Heart left ventricle (tissue), 16 donors: ENCODE results near the gene USP17L18. TPM values are rescaled to one million over a fixed set of nuclear protein-coding genes. Genes with fewer than 3 reads are reported as not detected.
A peak's percentile ranks its signal among the peaks of the same experiment; 100 is the strongest.
"Not testable (repeated sequence)": the region's sequence is repeated elsewhere in the genome, so short reads cannot be mapped to it uniquely, and the experiment has no call there.

ENCODE experiments used
- ATAC-seq, 4 donors: fragments of 200-7000 bp; cut with Tn5 transposase; one replicate each; pipeline ENCODE4 v1.9.1; 2020 to 2022; ENCODE audit warnings: moderate library complexity in 4 of 4, mild to moderate bottlenecking in 3 of 4, moderate number of reproducible peaks in 1 of 4
- DNase-seq, 5 donors: peaks; one replicate each; pipeline ENCODE4 v3.0.0-alpha.2; 2020
- H3K27ac ChIP-seq, 12 donors: fragments of 200-600 bp; sonication (generic) in 4 of 12; one replicate each; pipeline versions ENCODE4 v1.5.0 to v1.8.0; 2016 to 2022; ENCODE audit warnings: mild to moderate bottlenecking in 2 of 12
- H3K27me3 ChIP-seq, 9 donors: fragments of 200-600 bp; sonication (generic) in 2 of 9; one replicate each; pipeline versions ENCODE4 v1.5.1 to v1.8.0; 2016 to 2022; ENCODE audit warnings: mild to moderate bottlenecking in 3 of 9
- H3K36me3 ChIP-seq, 9 donors: fragments of 200-600 bp; sonication (generic) in 2 of 9; one replicate each; pipeline versions ENCODE4 v1.5.0 to v1.8.0; 2018 to 2022; ENCODE audit warnings: mild to moderate bottlenecking in 2 of 9
- H3K4me1 ChIP-seq, 12 donors: fragments of 200-600 bp; sonication (generic) in 4 of 12; one replicate each; pipeline versions ENCODE4 v1.5.0 to v1.8.0; 2016 to 2022; ENCODE audit warnings: mild to moderate bottlenecking in 3 of 12
- H3K4me3 ChIP-seq, 12 donors: fragments of 200-600 bp; sonication (generic) in 4 of 12; one replicate each; pipeline versions ENCODE4 v1.5.0 to v1.8.0; 2017 to 2022; ENCODE audit warnings: mild to moderate bottlenecking in 9 of 12, moderate library complexity in 4 of 12
- H3K9me3 ChIP-seq, 12 donors: fragments of 200-600 bp; sonication (generic) in 4 of 12; one replicate each; pipeline versions ENCODE4 v1.5.0 to v1.8.0; 2016 to 2022; ENCODE audit warnings: mild to moderate bottlenecking in 1 of 12
- WGBS, 4 donors: extraction: QIAGEN DNeasy Blood & Tissue Kit in 2 of 4; methylation state at CpG; one replicate each; pipeline versions ENCODE4 v1.1.5 to v1.1.7; 2013 to 2018; 5-methylcytosine and 5-hydroxymethylcytosine counted together
- intact Hi-C, 10 donors: fragments of 100-400 bp; cut with DNase I; formaldehyde crosslinking; loops; one replicate each; pipeline versions ENCODE4 v1.11.1 to v1.14.2; 2022
- long read RNA-seq, 3 donors: library from polyadenylated mRNA; unstranded; transcript quantifications; one replicate each; pipeline ENCODE4 v2.0.0, GENCODE V29; 2020 to 2021
- polyA plus RNA-seq, 2 donors: library from polyadenylated mRNA; stranded (reverse); fragments of 200-250 nt; gene quantifications; one replicate each; pipeline ENCODE4 v1.2.3, GENCODE V29; 2013
- total RNA-seq, 9 donors: library from RNA; depleted of rRNA in 2 of 9; stranded (reverse); fragments of >200 nt in 2 of 9; fragmentation: NEBNext Ultra II Directional in 3 of 9; extraction: Animal tissue kit (Norgen Biotek cat#: 25700) in 3 of 9; gene quantifications; one replicate each; pipeline versions ENCODE4 v1.1.0 to v1.2.4, GENCODE V29; 2016 to 2023
- donor health status: ischemic (EF 13 %, LVEDD 7.1; RV severe dilation, severe dysfunction).
- donor health status: healthy with polysubstance abuse.
- donor health status: DM: no; HTN: yes; CAD: no.
- donor health status: DM: no; HTN: no; CAD: no.
- donor health status: ischemic (EF 25% LVEDD 6.9; RV normal size, moderate dysfunction).
- donor health status: ischemic (EF 25% LVEDD 5.7; RV mildly dilated, moderate dysfunction).
- donor health status: healthy.
- donor health status: DM: yes; HTN: yes; CAD: no.
- donor health status: ischemic (EF 35%, LVEDD 5.7; RV mildly dilated, moderate dysfunction).
- donor health status: nonischemic (EF 11% LVEDD 7.7; RV severe dilation, severe dysfunction).
- donor health status: DM: yes; HTN: yes; CAD: no.
- donor health status: PGD.
- donor health status: ischemic (EF 29% LVEDD 5.4; RV normal size, mild dysfunction).
- donor health status: nonischemic (EF 23%, LVEDD 6.1; RV moderate dilation, normal function).

Gene USP17L18, protein sequence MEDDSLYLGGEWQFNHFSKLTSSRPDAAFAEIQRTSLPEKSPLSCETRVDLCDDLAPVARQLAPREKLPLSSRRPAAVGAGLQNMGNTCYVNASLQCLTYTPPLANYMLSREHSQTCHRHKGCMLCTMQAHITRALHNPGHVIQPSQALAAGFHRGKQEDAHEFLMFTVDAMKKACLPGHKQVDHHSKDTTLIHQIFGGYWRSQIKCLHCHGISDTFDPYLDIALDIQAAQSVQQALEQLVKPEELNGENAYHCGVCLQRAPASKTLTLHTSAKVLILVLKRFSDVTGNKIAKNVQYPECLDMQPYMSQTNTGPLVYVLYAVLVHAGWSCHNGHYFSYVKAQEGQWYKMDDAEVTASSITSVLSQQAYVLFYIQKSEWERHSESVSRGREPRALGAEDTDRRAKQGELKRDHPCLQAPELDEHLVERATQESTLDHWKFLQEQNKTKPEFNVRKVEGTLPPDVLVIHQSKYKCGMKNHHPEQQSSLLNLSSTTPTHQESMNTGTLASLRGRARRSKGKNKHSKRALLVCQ
- total RNA-seq, result not detected
- not detected for polyA plus RNA-seq
- long read RNA-seq, donor 1, result 0 reads
- long read RNA-seq, donor 2, result 0 reads
- long read RNA-seq, donor 3, result 0 reads

DNA sequence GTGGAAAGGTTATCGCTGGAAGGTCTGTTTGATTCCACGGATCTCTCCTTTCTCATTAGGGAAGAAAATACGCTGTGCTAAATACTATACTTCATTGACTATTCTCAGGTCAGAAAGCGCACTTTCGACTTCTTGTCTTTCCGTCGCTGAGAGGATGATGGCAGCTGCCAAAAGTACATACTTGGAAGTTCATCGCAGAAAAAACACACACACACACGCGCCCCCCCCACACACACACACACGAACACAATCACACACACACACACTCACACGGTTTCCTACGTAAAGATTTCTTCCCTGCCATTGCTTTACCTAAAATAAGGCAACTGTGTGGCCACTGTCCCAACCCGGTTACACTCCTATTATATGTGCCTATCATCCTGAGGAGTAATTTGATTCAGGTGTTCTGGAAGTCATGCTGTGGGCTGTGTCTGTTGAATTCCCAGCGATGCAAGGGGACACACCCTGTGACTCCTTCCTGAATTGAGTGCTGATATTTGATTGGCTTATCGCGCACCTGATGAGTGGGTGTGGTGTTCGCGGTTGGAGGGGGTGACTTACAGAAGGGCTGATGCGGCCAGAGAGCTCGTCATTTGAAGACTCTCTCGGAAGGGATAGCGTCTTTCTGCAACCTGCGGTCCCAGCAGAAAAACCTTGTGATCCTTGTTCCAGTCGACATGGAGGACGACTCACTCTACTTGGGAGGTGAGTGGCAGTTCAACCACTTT, at the start of gene USP17L18:
USP17L18 (plus strand) TSS at position 678 of the 728 bp plus-strand sequence; CDS start at position 678, 0 bp downstream.
- DNase-seq, result peak in 1 of 5 donors; percentile 5

DNA sequence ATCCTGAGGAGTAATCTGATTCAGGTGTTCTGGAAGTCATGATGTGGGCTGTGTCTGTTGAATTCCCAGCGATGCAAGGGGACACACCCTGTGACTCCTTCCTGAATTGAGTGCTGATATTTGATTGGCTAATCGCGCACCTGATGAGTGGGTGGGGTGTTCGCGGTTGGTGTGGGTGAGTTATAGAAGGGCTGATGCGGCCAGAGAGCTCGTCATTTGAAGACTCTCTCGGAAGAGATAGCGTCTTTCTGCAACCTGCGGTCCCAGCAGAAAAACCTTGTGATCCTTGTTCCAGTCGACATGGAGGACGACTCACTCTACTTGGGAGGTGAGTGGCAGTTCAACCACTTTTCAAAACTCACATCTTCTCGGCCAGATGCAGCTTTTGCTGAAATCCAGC, 38.1 kb upstream of the USP17L18 start, which contains the start of gene USP17L10:
USP17L10 (plus strand) TSS at position 301 of the 400 bp plus-strand sequence; CDS start at position 301, 0 bp downstream.
- H3K9me3 ChIP-seq, H3K27ac ChIP-seq, ATAC-seq, DNase-seq, H3K27me3 ChIP-seq, H3K36me3 ChIP-seq, intact Hi-C loops, H3K4me3 ChIP-seq, H3K4me1 ChIP-seq: not testable (repeated sequence)
- WGBS, 4 donors, result 87 to 88% methylated on average over 4 to 12 of the region's 13 CpGs; no CpG with 5 or more reads in 2 of the 4 donors

More for the DNA sequence above, at the start of gene USP17L18:
- H3K4me1 ChIP-seq, ATAC-seq, H3K9me3 ChIP-seq, intact Hi-C loops, H3K36me3 ChIP-seq, H3K4me3 ChIP-seq, H3K27ac ChIP-seq, H3K27me3 ChIP-seq: not testable (repeated sequence)
- 80 to 92% (median 90%) methylated on average over 10 to 20 of the region's 26 CpGs for WGBS, 4 donors

DNA sequence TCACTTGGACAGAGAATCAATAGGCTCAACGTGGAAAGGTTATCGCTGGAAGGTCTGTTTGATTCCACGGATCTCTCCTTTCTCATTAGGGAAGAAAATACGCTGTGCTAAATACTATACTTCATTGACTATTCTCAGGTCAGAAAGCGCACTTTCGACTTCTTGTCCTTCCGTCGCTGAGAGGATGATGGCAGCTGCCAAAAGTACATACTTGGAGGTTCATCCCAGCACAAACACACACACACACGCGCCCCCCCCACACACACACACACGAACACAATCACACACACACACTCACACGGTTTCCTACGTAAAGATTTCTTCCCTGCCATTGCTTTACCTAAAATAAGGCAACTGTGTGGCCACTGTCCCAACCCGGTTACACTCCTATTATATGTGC, 33.7 kb upstream of the USP17L18 start:
- 67 to 82% (median 79%) methylated on average over 9 to 11 of the region's 14 CpGs for WGBS, 4 donors
- peak in 2 of 5 donors; percentile 1 to 9 for DNase-seq
- ATAC-seq, H3K4me3 ChIP-seq, H3K9me3 ChIP-seq, H3K27me3 ChIP-seq, H3K27ac ChIP-seq, H3K36me3 ChIP-seq, H3K4me1 ChIP-seq, intact Hi-C loops: not testable (repeated sequence)

DNA sequence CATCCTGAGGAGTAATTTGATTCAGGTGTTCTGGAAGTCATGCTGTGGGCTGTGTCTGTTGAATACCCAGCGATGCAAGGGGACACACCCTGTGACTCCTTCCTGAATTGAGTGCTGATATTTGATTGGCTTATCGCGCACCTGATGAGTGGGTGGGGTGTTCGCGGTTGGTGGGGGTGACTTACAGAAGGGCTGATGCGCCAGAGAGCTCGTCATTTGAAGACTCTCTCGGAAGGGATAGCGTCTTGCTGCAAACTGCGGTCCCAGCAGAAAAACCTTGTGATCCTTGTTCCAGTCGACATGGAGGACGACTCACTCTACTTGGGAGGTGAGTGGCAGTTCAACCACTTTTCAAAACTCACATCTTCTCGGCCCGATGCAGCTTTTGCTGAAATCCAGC, 33.3 kb upstream of the USP17L18 start, which contains the start of gene USP17L11:
USP17L11 (plus strand) TSS at position 301 of the 400 bp plus-strand sequence; CDS start at position 301, 0 bp downstream.
- DNase-seq, intact Hi-C loops, H3K36me3 ChIP-seq, ATAC-seq, H3K4me3 ChIP-seq, H3K9me3 ChIP-seq, H3K27ac ChIP-seq, H3K27me3 ChIP-seq, H3K4me1 ChIP-seq: not testable (repeated sequence)
- WGBS, 4 donors, result 90 to 100% methylated on average over 1 to 12 of the region's 14 CpGs; no CpG with 5 or more reads in 2 of the 4 donors

DNA sequence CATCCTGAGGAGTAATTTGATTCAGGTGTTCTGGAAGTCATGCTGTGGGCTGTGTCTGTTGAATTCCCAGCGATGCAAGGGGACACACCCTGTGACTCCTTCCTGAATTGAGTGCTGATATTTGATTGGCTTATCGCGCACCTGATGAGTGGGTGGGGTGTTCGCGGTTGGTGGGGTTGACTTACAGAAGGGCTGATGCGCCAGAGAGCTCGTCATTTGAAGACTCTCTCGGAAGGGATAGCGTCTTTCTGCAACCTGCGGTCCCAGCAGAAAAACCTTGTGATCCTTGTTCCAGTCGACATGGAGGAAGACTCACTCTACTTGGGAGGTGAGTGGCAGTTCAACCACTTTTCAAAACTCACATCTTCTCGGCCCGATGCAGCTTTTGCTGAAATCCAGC, 28.6 kb upstream of the USP17L18 start, which contains the start of gene USP17L12:
USP17L12 (plus strand) TSS at position 301 of the 400 bp plus-strand sequence; CDS start at position 301, 0 bp downstream.
- ATAC-seq, H3K4me3 ChIP-seq: not testable (repeated sequence)
- no CpG with 5 or more reads among the region's 13 CpGs for WGBS, 4 donors

DNA sequence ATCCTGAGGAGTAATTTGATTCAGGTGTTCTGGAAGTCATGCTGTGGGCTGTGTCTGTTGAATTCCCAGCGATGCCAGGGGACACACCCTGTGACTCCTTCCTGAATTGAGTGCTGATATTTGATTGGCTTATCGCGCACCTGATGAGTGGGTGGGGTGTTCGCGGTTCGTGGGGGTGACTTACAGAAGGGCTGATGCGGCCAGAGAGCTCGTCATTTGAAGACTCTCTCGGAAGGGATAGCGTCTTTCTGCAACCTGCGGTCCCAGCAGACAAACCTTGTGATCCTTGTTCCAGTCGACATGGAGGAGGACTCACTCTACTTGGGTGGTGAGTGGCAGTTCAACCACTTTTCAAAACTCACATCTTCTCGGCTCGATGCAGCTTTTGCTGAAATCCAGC, 23.8 kb upstream of the USP17L18 start, which contains the start of gene USP17L13:
USP17L13 (plus strand) TSS at position 301 of the 400 bp plus-strand sequence; CDS start at position 301, 0 bp downstream.
- DNase-seq, intact Hi-C loops, H3K36me3 ChIP-seq, H3K27me3 ChIP-seq, H3K4me3 ChIP-seq, H3K27ac ChIP-seq, ATAC-seq, H3K9me3 ChIP-seq, H3K4me1 ChIP-seq: not testable (repeated sequence)
- no CpG with 5 or more reads among the region's 14 CpGs for WGBS, 4 donors

More for the DNA sequence above, 28.6 kb upstream of the USP17L18 start, which contains the start of gene USP17L12:
- H3K27ac ChIP-seq, DNase-seq, H3K27me3 ChIP-seq, H3K9me3 ChIP-seq, intact Hi-C loops, H3K36me3 ChIP-seq, H3K4me1 ChIP-seq: not testable (repeated sequence)

DNA sequence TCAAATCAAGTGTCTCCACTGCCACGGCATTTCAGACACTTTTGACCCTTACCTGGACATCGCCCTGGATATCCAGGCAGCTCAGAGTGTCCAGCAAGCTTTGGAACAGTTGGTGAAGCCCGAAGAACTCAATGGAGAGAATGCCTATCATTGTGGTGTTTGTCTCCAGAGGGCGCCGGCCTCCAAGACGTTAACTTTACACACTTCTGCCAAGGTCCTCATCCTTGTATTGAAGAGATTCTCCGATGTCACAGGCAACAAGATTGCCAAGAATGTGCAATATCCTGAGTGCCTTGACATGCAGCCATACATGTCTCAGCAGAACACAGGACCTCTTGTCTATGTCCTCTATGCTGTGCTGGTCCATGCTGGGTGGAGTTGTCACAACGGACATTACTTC, 18.2 kb upstream of the USP17L18 start:
- intact Hi-C loops, H3K27me3 ChIP-seq, H3K9me3 ChIP-seq, ATAC-seq, H3K4me3 ChIP-seq, H3K36me3 ChIP-seq, H3K4me1 ChIP-seq, H3K27ac ChIP-seq: not testable (repeated sequence)
- DNase-seq, result peak in 1 of 5 donors; percentile 1
- 81 to 86% (median 83%) methylated on average over 5 to 6 of the region's 8 CpGs for WGBS, 4 donors

DNA sequence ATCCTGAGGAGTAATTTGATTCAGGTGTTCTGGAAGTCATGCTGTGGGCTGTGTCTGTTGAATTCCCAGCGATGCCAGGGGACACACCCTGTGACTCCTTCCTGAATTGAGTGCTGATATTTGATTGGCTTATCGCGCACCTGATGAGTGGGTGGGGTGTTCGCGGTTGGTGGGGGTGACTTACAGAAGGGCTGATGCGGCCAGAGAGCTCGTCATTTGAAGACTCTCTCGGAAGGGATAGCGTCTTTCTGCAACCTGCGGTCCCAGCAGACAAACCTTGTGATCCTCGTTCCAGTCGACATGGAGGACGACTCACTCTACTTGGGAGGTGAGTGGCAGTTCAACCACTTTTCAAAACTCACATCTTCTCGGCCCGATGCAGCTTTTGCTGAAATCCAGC, 14.3 kb upstream of the USP17L18 start, which contains the start of gene USP17L15:
USP17L15 (plus strand) TSS at position 301 of the 400 bp plus-strand sequence; CDS start at position 301, 0 bp downstream.
- intact Hi-C loops, H3K9me3 ChIP-seq, H3K4me1 ChIP-seq, H3K27me3 ChIP-seq, H3K4me3 ChIP-seq, DNase-seq, ATAC-seq, H3K36me3 ChIP-seq, H3K27ac ChIP-seq: not testable (repeated sequence)
- no CpG with 5 or more reads among the region's 15 CpGs for WGBS, 4 donors

DNA sequence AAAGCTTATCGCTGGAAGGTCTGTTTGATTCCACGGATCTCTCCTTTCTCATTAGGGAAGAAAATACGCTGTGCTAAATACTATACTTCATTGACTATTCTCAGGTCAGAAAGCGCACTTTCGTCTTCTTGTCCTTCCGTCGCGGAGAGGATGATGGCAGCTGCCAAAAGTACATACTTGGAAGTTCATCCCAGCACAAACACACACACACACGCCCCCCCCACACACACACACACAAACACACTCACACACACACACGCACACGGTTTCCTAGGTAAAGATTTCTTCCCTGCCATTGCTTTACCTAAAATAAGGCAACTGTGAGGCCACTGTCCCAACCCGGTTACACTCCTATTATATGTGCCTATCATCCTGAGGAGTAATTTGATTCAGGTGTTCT, 10.0 kb upstream of the USP17L18 start:
- intact Hi-C loops, H3K36me3 ChIP-seq, H3K9me3 ChIP-seq, H3K27me3 ChIP-seq, H3K4me1 ChIP-seq, ATAC-seq, H3K27ac ChIP-seq, H3K4me3 ChIP-seq: not testable (repeated sequence)
- WGBS, 4 donors, result 83% methylated on average over 11 of the region's 12 CpGs; no CpG with 5 or more reads in 2 of the 4 donors
- DNase-seq, result peak in 3 of 5 donors; percentile 5 to 70 (median 8)

DNA sequence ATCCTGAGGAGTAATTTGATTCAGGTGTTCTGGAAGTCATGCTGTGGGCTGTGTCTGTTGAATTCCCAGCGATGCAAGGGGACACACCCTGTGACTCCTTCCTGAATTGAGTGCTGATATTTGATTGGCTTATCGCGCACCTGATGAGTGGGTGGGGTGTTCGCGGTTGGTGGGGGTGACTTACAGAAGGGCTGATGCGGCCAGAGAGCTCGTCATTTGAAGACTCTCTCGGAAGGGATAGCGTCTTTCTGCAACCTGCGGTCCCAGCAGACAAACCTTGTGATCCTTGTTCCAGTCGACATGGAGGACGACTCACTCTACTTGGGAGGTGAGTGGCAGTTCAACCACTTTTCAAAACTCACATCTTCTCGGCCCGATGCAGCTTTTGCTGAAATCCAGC, 4.9 kb upstream of the USP17L18 start, which contains the start of gene USP17L17:
USP17L17 (plus strand) TSS at position 301 of the 400 bp plus-strand sequence; CDS start at position 301, 0 bp downstream.
- H3K36me3 ChIP-seq, H3K9me3 ChIP-seq, H3K4me3 ChIP-seq, H3K4me1 ChIP-seq, H3K27ac ChIP-seq, H3K27me3 ChIP-seq, intact Hi-C loops, DNase-seq, ATAC-seq: not testable (repeated sequence)
- WGBS, 4 donors, result 79 to 91% (median 88%) methylated on average over 5 to 10 of the region's 14 CpGs
